Stimulated activated naive CD8-positive, alpha-beta T cell treated with anti-CD3 and anti-CD28 coated beads, Interleukin-15, Interleukin-2, amounts not matched to agents 100 U/mL and 50 U/mL, for 24 hours (primary cell): ENCODE measurements around the gene PRRC2A.
A peak's percentile ranks its signal among the peaks of the same experiment; 100 is the strongest.
"Not testable (repeated sequence)": the region's sequence is repeated elsewhere in the genome, so short reads cannot be mapped to it uniquely, and the experiment has no call there.

ENCODE experiments used
- ATAC-seq: fragments of 150-1000 bp; cut with Tn5 transposase; one replicate; pipeline ENCODE4 v1.10.0; 2021
- DNase-seq: peaks from one replicate; pipeline ENCODE4 v3.0.0; 2021

PRRC2A gene

GRCh38 chr6:31585491-31585890 lies 35.0 kb upstream of the PRRC2A start:
- peak; percentile 49 for DNase-seq
- ATAC-seq: peak; percentile 20

GRCh38 chr6:31586008-31586407 lies 34.5 kb upstream of the PRRC2A start, which contains the start of gene LST1:
LST1 (plus strand) TSS chr6:31586277; CDS start chr6:31587300, 1,023 bp downstream.
- no peak for ATAC-seq

DNA sequence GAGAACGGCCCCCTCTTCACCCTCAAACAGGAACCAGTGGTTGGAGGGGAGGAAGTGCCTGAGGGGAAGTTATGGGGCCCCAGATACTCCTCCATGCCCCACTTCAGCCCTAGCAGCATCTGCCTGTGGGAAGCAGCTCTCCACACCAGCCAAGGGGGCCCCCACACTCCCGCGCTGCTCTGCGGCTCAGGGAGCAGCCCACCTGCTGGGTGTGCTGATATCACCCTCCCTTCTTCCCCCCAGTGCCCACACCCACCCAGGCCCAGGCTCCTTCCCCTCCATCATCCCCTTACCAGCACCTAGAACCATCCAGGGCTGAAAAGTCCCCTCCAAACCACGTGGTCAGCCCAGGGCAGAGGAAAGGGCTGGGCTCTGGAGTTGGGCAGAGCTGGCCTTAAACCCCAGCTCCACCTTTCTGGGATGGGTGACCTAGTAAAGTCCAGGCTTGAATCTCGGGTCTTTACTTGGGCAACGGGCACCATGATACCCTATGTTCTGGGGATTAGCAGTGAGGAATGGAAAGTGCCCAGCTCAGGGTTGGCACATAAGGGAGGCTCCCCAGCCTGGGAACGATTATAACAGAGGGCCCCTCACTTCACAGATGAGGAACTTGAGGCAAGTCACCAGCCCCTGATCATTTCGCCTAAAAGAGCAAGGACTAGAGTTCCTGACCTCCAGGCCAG lies 33.8 kb upstream of the PRRC2A start:
- DNase-seq (peak; percentile 48), ATAC-seq (peak; percentile 16)

More at GRCh38 chr6:31586008-31586407, 34.5 kb upstream of the PRRC2A start, which contains the start of gene LST1:
- DNase-seq: no peak

- DNase-seq (no peak), ATAC-seq (peak; percentile 9)
Observed at GRCh38 chr6:31587791-31588777, 32.4 kb upstream of the PRRC2A start.

DNA sequence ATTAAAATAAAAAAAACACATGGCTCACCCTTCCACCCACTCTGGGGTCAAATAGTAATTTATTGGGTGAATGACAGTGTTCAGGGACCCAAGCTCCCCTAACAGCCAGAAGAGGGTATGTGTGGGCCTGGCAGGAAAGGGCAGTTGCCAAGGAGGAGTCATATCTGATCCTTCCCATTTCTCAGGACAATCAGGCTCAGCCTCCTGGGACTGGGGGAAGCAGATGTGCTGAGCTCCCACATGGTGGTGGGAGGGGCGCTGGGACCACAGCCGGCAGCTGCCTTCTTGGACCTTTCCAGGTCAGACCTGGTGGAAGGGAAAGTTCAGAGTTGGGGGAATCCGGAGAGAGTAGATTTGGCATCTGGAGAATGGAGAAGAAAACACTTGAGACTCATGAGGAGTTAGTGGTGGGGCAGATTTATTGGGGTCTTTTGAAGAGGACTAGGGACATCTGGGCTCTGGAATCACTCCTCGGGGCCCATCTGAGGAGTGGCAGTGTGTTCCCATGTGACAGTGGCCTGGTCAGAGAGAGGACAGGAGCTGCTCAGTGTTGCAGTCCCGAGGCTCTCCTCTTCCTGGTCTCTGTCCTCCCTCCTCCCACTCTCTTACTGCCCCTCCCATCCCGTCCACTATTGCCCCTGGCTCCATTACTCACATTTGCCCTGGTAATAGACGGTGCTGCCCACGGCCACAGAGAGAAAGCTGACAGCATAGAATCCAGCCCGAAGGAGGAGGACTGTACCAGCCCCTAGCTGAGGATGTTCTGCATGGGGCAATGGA lies 31.5 kb upstream of the PRRC2A start:
- no peak for DNase-seq
- no peak for ATAC-seq

DNA sequence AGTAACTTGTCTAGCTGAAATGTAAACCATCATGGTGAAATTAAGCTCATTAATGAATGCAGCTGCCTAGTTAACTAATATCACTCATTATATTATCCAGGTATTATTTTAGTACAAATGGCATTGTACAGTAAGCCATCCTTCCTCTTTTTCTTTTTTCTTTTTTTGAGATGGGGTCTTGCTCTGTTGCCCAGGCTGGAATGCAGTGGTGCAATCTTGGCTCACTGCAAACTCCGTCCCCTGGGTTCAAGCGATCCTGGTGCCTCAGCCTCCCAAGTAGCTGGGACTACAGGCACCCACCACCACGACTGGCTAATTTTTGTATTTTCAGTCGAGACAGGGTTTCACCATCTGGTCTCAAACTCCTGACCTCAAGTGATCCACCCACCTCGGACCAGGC lies 29.8 kb upstream of the PRRC2A start:
- DNase-seq, ATAC-seq: not testable (repeated sequence)

GRCh38 chr6:31592396-31592771 lies 28.1 kb upstream of the PRRC2A start:
- DNase-seq (no peak), ATAC-seq (peak; percentile 12)

DNA sequence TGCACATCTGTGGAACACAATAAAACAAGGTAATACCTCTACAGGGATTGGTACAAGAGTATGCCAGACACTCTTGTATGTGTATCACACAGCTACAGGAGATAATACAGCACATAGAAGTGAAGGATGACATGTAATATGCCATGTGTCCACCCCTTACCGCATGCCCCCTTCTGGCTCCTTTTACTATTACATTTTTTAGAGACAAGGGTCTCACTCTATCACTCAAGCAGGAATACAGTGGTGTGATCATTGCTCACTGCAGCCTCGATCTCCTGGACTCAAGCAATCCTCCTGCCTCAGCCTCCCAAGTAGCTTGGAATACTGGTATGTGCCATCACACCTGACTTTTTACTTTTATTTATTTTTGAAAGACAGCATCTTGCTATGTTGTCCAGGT lies 23.5 kb upstream of the PRRC2A start:
- ATAC-seq (peak; percentile 60), DNase-seq (no peak)

GRCh38 chr6:31607317-31607716 lies 13.2 kb upstream of the PRRC2A start:
- ATAC-seq: no peak
- DNase-seq: no peak

DNA sequence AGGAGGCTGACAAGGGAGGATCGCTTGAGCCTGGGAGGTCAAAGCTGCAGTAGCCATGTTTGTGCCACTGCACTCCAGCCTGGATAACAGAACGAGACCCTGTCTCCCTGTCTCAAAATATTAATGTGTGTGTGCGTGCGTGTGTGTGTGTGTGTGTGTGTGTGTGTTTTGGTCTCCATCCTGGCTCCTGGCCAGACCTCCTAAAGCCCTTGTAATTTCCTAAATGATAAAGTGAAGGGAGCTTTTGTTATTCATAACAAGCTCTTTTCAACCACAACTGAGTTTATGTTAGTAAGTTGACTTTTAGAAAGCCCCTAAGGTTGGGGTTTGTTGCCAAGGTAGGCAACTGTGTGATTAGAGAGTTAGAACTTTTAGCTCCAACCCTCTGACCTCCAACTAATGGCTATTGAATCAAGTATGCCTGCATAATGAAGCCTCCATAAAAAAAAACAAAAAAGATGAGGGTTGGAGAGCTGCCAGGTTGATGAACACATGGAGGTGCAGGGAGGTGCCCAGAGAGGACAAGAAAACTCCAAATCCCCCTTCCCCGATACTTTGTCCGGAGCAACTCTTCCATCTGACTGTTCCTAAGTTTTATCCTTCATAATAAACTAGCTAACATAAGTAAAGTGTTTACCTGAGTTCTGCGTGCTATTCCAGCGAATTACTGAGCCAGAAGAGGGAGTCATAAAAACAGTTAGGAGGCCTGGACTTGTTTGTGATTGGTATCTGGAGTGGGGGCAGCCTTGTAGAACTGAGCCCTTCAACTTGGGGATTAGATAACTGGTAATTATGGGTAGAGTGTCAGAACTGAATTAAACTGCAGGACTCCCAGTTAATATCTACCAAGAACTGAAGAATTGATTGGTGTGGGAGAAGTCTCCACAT lies 10.8 kb upstream of the PRRC2A start:
- DNase-seq (no peak), ATAC-seq (no peak)

DNA sequence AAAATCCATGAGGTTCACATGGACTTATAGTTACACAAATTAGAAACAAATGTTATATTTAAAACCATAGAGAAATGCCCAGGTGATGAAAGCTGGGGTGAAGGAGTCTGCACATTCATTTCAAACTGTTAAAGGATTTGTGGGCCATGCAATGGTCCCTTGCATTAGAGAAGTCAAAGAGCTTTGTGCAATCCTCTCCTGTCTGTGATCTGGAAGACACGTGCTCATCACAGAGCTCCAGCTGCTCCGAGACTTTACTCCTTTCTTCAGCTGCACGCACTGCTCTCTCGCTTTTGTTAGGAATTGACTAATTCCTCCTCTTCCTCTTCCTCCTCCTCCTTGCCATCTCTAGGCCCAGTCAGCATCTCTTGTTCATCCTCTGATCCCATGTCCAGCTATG lies 9.5 kb upstream of the PRRC2A start:
- DNase-seq (no peak), ATAC-seq (no peak)

GRCh38 chr6:31614075-31614619 lies 6.4 kb upstream of the PRRC2A start:
- no peak for ATAC-seq

DNA sequence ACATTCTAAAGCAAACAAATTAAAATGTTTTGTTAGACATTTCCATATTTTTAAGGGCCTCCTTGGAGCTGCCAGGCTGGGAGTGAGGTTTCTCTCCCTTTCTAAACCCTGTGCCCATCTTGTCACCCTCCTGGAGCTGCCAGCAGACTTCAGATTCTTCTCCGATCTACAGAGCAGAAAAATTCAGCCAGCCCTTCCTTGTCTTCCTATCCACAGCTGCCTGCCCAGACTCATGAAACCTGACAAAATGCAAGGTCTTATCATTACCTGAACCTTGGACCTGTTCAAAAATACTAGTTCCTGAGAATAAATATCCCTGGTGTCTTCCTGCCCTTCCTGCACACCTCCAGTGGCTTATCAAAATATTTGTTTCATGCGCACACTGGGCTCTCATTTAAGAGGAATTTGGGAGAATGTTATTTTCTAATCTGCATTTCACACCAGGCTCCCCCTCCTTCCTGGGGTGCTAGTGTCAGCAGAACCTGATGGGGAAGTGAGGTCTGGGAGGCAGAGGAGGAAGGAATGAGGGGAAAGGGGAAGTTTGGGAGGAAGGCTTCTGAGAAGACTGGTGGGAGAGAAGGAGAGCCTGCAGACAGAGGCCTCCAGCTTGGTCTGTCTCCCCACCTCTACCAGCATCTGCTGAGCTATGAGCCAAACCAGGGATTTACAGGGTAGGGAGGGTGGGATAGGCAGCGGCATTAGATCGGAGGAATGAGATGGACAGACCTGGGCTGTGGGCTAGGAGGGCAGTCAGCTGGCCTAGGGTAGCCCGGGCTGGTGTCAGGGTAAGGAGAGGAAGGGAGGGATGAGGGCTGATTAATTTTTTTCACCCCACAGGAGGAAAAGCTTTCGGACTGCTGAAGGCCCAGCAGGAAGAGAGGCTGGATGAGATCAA lies 5.6 kb upstream of the PRRC2A start, which contains the start of gene AIF1:
TSS of gene AIF1 (plus strand) at position 551 of the 895 bp plus-strand sequence. CDS start at position 647, 96 bp downstream.
- no peak for ATAC-seq

More at GRCh38 chr6:31614075-31614619, 6.4 kb upstream of the PRRC2A start:
- no peak for DNase-seq

GRCh38 chr6:31615748-31616147 lies 4.8 kb upstream of the PRRC2A start:
- DNase-seq: peak; percentile 63
- no peak for ATAC-seq

More for the DNA sequence above, 5.6 kb upstream of the PRRC2A start, which contains the start of gene AIF1:
- DNase-seq: no peak

- no peak for ATAC-seq
- DNase-seq: no peak
Observed at GRCh38 chr6:31617010-31617409, 3.5 kb upstream of the PRRC2A start.

- ATAC-seq (peak; percentile 83), DNase-seq (peak; percentile 97)
Observed at GRCh38 chr6:31619805-31620585, 520 bp upstream of the PRRC2A start.

- no peak for DNase-seq
- no peak for ATAC-seq
Observed at GRCh38 chr6:31621320-31621939, 915 bp downstream of the PRRC2A start.

- ATAC-seq: no peak
- no peak for DNase-seq
Observed at GRCh38 chr6:31621991-31622390, 1.5 kb downstream of the PRRC2A start.
